ENCODE data around the gene ZNF346.
"Not testable (repeated sequence)": the region's sequence is repeated elsewhere in the genome, so short reads cannot be mapped to it uniquely, and the experiment has no call there.

Gene ZNF346

GRCh38 chr5:177022386-177023302 lies at the start of gene ZNF346:
Gene ZNF346, plus strand, starts transcription at chr5:177022696. Its CDS starts 43 bp downstream, at chr5:177022739.
- peak; percentile 78 for DNase-seq (ENCODE audit: low read depth)

GRCh38 chr5:176979669-176980068 lies 42.8 kb upstream of the ZNF346 start:
- no peak for DNase-seq (ENCODE audit: low read depth)

- DNase-seq (ENCODE audit: low read depth), result no peak
Observed at GRCh38 chr5:176980818-176981217, 41.7 kb upstream of the ZNF346 start.

- DNase-seq (ENCODE audit: low read depth), result not testable (repeated sequence)
Observed at GRCh38 chr5:176983112-176983511, 39.4 kb upstream of the ZNF346 start.

GRCh38 chr5:176983593-176983992 lies 38.9 kb upstream of the ZNF346 start:
- not testable (repeated sequence) for DNase-seq (ENCODE audit: low read depth)

GRCh38 chr5:176984176-176984575 lies 38.3 kb upstream of the ZNF346 start:
- not testable (repeated sequence) for DNase-seq (ENCODE audit: low read depth)

GRCh38 chr5:176985516-176985915 lies 37.0 kb upstream of the ZNF346 start:
- DNase-seq (ENCODE audit: low read depth), result no peak

GRCh38 chr5:176986280-176986679 lies 36.2 kb upstream of the ZNF346 start:
- no peak for DNase-seq (ENCODE audit: low read depth)

GRCh38 chr5:176987583-176987982 lies 34.9 kb upstream of the ZNF346 start:
- DNase-seq (ENCODE audit: low read depth), result no peak

GRCh38 chr5:176993081-176993480 lies 29.4 kb upstream of the ZNF346 start:
- not testable (repeated sequence) for DNase-seq (ENCODE audit: low read depth)

- no peak for DNase-seq (ENCODE audit: low read depth)
Observed at GRCh38 chr5:176994460-176995121, 27.9 kb upstream of the ZNF346 start.

- no peak for DNase-seq (ENCODE audit: low read depth)
Observed at GRCh38 chr5:176995122-176995490, 27.4 kb upstream of the ZNF346 start.

GRCh38 chr5:176995896-176996767 lies 26.4 kb upstream of the ZNF346 start:
- no peak for DNase-seq (ENCODE audit: low read depth)

- no peak for DNase-seq (ENCODE audit: low read depth)
Observed at GRCh38 chr5:176996780-176997179, 25.7 kb upstream of the ZNF346 start.

- DNase-seq (ENCODE audit: low read depth), result no peak
Observed at GRCh38 chr5:176998828-176999227, 23.7 kb upstream of the ZNF346 start.

GRCh38 chr5:176999526-176999925 lies 23.0 kb upstream of the ZNF346 start:
- not testable (repeated sequence) for DNase-seq (ENCODE audit: low read depth)

- no peak for DNase-seq (ENCODE audit: low read depth)
Observed at GRCh38 chr5:177003649-177004048, 18.8 kb upstream of the ZNF346 start.

GRCh38 chr5:177004961-177005360 lies 17.5 kb upstream of the ZNF346 start:
- no peak for DNase-seq (ENCODE audit: low read depth)

- DNase-seq (ENCODE audit: low read depth), result peak; percentile 39
Observed at GRCh38 chr5:177005619-177006264, 16.8 kb upstream of the ZNF346 start.

- DNase-seq (ENCODE audit: low read depth), result peak; percentile 88
Observed at GRCh38 chr5:177006265-177006972, 16.1 kb upstream of the ZNF346 start, which contains the start of gene UIMC1. Gene UIMC1, minus strand, starts transcription at chr5:177006779. Its CDS starts 24,164 bp downstream, at chr5:176982615.

- DNase-seq (ENCODE audit: low read depth), result no peak
Observed at GRCh38 chr5:177008716-177009115, 13.8 kb upstream of the ZNF346 start.

Data from stimulated activated CD8-positive, alpha-beta memory T cell treated with anti-CD3 and anti-CD28 coated beads, Interleukin-12 subunit alpha, Interleukin-12 subunit beta, amount 100 ng/mL, for 4 hours (primary cell).